ENCODE data around the gene CD2AP. TPM values are rescaled to one million over a fixed set of nuclear protein-coding genes. Genes with fewer than 3 reads are reported as not detected.

The CD2AP gene
- total RNA-seq, 1 donor, result 30.4 TPM

- H3K4me3 ChIP-seq (ENCODE audit: insufficient read depth, low read length), result no peak overlapping the region
- no peak for DNase-seq (ENCODE audit: insufficient read length, low spot score, missing footprints)
- no peaks in the 10 kb centered on the region for H4K20me1 ChIP-seq (ENCODE audit: insufficient read depth, low read length)
- no peaks in the 10 kb centered on the region for H3K9me3 ChIP-seq (ENCODE audit: low read depth, low read length)
- H3K27ac ChIP-seq (ENCODE audit: low read depth, low read length), result no peak overlapping the region
- TF ChIP-seq CTCF (IDR thresholded peaks at IDR 0.05; ENCODE audit: extremely low read depth, low read depth, low read length), result no peak
- no peaks in the 10 kb centered on the region for H3K27me3 ChIP-seq (ENCODE audit: insufficient read depth, low read length)
- no peaks in the 10 kb centered on the region for H3K36me3 ChIP-seq (ENCODE audit: insufficient read depth, low read length)
- no peak overlapping the region for H3K4me2 ChIP-seq (ENCODE audit: insufficient read depth, low read length)
- H3K4me1 ChIP-seq (ENCODE audit: insufficient read depth, low read length), result no peaks in the 10 kb centered on the region
- peaks cover 50% of the 10 kb centered on the region for H3K79me2 ChIP-seq (ENCODE audit: insufficient read depth, low read length)
- no peak overlapping the region for H2AFZ ChIP-seq (ENCODE audit: low read length)
These were observed 46.7 kb downstream of the CD2AP start for GRCh38 chr6:47524136-47524845.

GRCh38 chr6:47525330-47526057 lies 47.9 kb downstream of the CD2AP start:
- Histone ChIP-seq H3K79me2 (ENCODE audit: insufficient read depth, low read length) (peaks cover 45% of the 10 kb centered on the region), H3K9me3 (ENCODE audit: low read depth, low read length) (no peaks in the 10 kb centered on the region), H3K36me3 (ENCODE audit: insufficient read depth, low read length) (no peaks in the 10 kb centered on the region), H3K27me3 (ENCODE audit: insufficient read depth, low read length) (no peaks in the 10 kb centered on the region), H3K4me3 (ENCODE audit: insufficient read depth, low read length) (no peak overlapping the region), H3K4me2 (ENCODE audit: insufficient read depth, low read length) (no peak overlapping the region), H3K27ac (ENCODE audit: low read depth, low read length) (no peak overlapping the region), H3K4me1 (ENCODE audit: insufficient read depth, low read length) (no peaks in the 10 kb centered on the region), H2AFZ (ENCODE audit: low read length) (no peak overlapping the region), H4K20me1 (ENCODE audit: insufficient read depth, low read length) (peaks cover 4% of the 10 kb centered on the region)
- no peak for TF ChIP-seq CTCF (IDR thresholded peaks at IDR 0.05; ENCODE audit: extremely low read depth, low read depth, low read length)
- no peak for DNase-seq (ENCODE audit: insufficient read length, low spot score, missing footprints)

GRCh38 chr6:47527274-47527673 lies 49.7 kb downstream of the CD2AP start:
- Histone ChIP-seq H3K27ac (ENCODE audit: low read depth, low read length) (no peak overlapping the region), H3K36me3 (ENCODE audit: insufficient read depth, low read length) (no peaks in the 10 kb centered on the region), H3K9me3 (ENCODE audit: low read depth, low read length) (no peaks in the 10 kb centered on the region), H3K27me3 (ENCODE audit: insufficient read depth, low read length) (no peaks in the 10 kb centered on the region), H2AFZ (ENCODE audit: low read length) (no peak overlapping the region), H3K4me1 (ENCODE audit: insufficient read depth, low read length) (no peaks in the 10 kb centered on the region), H3K79me2 (ENCODE audit: insufficient read depth, low read length) (peaks cover 36% of the 10 kb centered on the region), H4K20me1 (ENCODE audit: insufficient read depth, low read length) (peaks cover 4% of the 10 kb centered on the region), H3K4me3 (ENCODE audit: insufficient read depth, low read length) (no peak overlapping the region), H3K4me2 (ENCODE audit: insufficient read depth, low read length) (no peak overlapping the region)
- no peak for DNase-seq (ENCODE audit: insufficient read length, low spot score, missing footprints)
- no peak for TF ChIP-seq CTCF (IDR thresholded peaks at IDR 0.05; ENCODE audit: extremely low read depth, low read depth, low read length)

- Histone ChIP-seq H3K27me3 (ENCODE audit: insufficient read depth, low read length) (no peaks in the 10 kb centered on the region), H4K20me1 (ENCODE audit: insufficient read depth, low read length) (peaks cover 4% of the 10 kb centered on the region), H3K27ac (ENCODE audit: low read depth, low read length) (no peak overlapping the region), H3K79me2 (ENCODE audit: insufficient read depth, low read length) (peaks cover 33% of the 10 kb centered on the region), H3K4me2 (ENCODE audit: insufficient read depth, low read length) (no peak overlapping the region), H3K4me1 (ENCODE audit: insufficient read depth, low read length) (no peaks in the 10 kb centered on the region), H3K4me3 (ENCODE audit: insufficient read depth, low read length) (no peak overlapping the region), H3K9me3 (ENCODE audit: low read depth, low read length) (no peaks in the 10 kb centered on the region), H2AFZ (ENCODE audit: low read length) (no peak overlapping the region), H3K36me3 (ENCODE audit: insufficient read depth, low read length) (no peaks in the 10 kb centered on the region)
- DNase-seq (ENCODE audit: insufficient read length, low spot score, missing footprints), result no peak
- no peak for TF ChIP-seq CTCF (IDR thresholded peaks at IDR 0.05; ENCODE audit: extremely low read depth, low read depth, low read length)
These were observed 52.1 kb downstream of the CD2AP start for GRCh38 chr6:47529734-47530133.
